IMR-90 (cell line): Measurements from ENCODE around the gene ACOT2.

Experiments
- BHLHE40 ChIP-seq: fragments of 150-350 bp; IDR thresholded peaks from 2 replicates; pipeline ENCODE4 v1.6.1; 2016; ENCODE audit warnings: mild to moderate bottlenecking, low read depth, low read length
- CEBPB ChIP-seq: IDR thresholded peaks from 2 replicates; pipeline ENCODE4 v1.6.1; 2012; ENCODE audit warnings: low read depth, low read length, improper control_type of control experiment
- CHD1 ChIP-seq: IDR thresholded peaks from 2 replicates; pipeline ENCODE4 v1.6.1; 2012; ENCODE audit warnings: low read depth, low read length, improper control_type of control experiment
- MAFK ChIP-seq: IDR thresholded peaks from 2 replicates; pipeline ENCODE4 v1.6.1; 2012; ENCODE audit warnings: low read depth, low read length, improper control_type of control experiment
- MAZ ChIP-seq: IDR thresholded peaks from 2 replicates; pipeline ENCODE4 v1.6.1; 2012; ENCODE audit warnings: low read depth, mild to moderate bottlenecking, low read length, improper control_type of control experiment, moderate library complexity, borderline replicate concordance
- NFE2L2 ChIP-seq: fragments of 150-350 bp; IDR thresholded peaks from 2 replicates; pipeline ENCODE4 v1.6.1; 2016; ENCODE audit warnings: low read depth, mild to moderate bottlenecking, low read length
- POLR2A ChIP-seq: IDR thresholded peaks from 2 replicates; pipeline ENCODE4 v1.6.1; 2012; ENCODE audit warnings: mild to moderate bottlenecking, low read depth, low read length
- RAD21 ChIP-seq: IDR thresholded peaks from 2 replicates; pipeline ENCODE4 v1.6.1; 2012; ENCODE audit warnings: low read length, improper control_type of control experiment
- TF ChIP-seq, protein P1 (sequence below): conservative IDR thresholded peaks from 2 replicates; pipeline ENCODE4 v1.5.1; 2012; ENCODE audit warnings: mild to moderate bottlenecking, low read depth, low read length, improper control_type of control experiment
- TF ChIP-seq, protein P2 (sequence below): fragments of 150-350 bp; IDR thresholded peaks from 2 replicates; pipeline ENCODE4 v1.6.1; 2016; ENCODE audit warnings: low read depth, mild to moderate bottlenecking, low read length, moderate library complexity, borderline replicate concordance
- TF ChIP-seq, protein P3 (sequence below): fragments of 150-350 bp; IDR thresholded peaks from 2 replicates; pipeline ENCODE4 v1.6.1; 2017; ENCODE audit warnings: mild to moderate bottlenecking, antibody characterized with exemption, low read length, low read depth

DNA sequence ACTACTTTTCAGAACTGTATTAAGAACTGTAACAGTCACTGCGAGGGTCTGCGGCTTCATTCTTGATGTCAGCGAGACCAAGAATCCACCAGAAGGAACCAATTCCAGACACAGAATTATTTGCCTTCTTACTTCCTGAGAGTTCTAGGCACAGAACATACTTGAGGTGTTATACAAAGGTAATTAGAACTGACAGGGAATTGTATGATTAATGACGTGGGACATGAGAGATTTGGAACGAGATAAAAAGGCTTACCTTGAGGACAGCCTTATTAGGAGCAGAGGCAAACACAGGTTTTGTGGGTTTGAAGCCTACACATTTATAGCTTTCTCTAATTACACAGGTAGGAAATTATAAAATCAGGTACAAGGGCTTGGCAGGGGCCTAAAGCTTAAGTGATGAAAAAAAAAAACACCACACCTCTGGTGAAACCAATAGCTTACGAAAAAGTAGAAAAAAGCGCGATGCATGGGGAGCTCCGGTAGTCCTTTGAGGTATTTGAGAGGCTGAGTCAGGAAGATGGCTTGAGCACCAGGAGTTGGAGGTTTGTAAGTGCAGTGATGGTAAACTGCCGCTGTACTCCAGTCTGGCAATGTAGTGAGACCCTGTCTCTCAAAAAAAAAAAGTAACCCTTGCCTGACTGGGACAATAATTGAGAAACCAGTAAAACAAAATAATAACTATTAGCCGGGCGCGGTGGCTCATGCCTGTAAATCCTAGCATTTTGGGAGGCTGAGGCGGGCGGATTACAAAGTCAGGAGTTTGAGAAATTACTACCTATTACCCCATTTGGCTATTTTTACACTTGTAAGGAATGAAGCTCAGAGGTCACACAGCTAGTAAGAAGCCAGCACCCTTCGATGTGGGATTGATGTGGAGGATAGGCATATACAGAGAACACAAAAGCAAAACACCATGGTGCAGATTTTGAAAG, 795 bp upstream of the ACOT2 start:
- no peak for TF ChIP-seq POLR2A
- TF ChIP-seq BHLHE40: no peak
- TF ChIP-seq, protein P1, sequence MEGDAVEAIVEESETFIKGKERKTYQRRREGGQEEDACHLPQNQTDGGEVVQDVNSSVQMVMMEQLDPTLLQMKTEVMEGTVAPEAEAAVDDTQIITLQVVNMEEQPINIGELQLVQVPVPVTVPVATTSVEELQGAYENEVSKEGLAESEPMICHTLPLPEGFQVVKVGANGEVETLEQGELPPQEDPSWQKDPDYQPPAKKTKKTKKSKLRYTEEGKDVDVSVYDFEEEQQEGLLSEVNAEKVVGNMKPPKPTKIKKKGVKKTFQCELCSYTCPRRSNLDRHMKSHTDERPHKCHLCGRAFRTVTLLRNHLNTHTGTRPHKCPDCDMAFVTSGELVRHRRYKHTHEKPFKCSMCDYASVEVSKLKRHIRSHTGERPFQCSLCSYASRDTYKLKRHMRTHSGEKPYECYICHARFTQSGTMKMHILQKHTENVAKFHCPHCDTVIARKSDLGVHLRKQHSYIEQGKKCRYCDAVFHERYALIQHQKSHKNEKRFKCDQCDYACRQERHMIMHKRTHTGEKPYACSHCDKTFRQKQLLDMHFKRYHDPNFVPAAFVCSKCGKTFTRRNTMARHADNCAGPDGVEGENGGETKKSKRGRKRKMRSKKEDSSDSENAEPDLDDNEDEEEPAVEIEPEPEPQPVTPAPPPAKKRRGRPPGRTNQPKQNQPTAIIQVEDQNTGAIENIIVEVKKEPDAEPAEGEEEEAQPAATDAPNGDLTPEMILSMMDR: no peak
- TF ChIP-seq CHD1: no peak
- TF ChIP-seq MAFK: no peak
- TF ChIP-seq NFE2L2: no peak
- no peak for TF ChIP-seq RAD21
- TF ChIP-seq, protein P2, sequence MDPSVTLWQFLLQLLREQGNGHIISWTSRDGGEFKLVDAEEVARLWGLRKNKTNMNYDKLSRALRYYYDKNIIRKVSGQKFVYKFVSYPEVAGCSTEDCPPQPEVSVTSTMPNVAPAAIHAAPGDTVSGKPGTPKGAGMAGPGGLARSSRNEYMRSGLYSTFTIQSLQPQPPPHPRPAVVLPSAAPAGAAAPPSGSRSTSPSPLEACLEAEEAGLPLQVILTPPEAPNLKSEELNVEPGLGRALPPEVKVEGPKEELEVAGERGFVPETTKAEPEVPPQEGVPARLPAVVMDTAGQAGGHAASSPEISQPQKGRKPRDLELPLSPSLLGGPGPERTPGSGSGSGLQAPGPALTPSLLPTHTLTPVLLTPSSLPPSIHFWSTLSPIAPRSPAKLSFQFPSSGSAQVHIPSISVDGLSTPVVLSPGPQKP: no peak
- no peak for TF ChIP-seq MAZ
- TF ChIP-seq CEBPB: no peak
- TF ChIP-seq, protein P3, sequence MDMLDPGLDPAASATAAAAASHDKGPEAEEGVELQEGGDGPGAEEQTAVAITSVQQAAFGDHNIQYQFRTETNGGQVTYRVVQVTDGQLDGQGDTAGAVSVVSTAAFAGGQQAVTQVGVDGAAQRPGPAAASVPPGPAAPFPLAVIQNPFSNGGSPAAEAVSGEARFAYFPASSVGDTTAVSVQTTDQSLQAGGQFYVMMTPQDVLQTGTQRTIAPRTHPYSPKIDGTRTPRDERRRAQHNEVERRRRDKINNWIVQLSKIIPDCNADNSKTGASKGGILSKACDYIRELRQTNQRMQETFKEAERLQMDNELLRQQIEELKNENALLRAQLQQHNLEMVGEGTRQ: no peak
